H1 (cell line): ENCODE data around the gene RNGTT. TPM values are rescaled to one million over a fixed set of nuclear protein-coding genes. Genes with fewer than 3 reads are reported as not detected.

ENCODE experiments used
- CTCF ChIA-PET: fragments of 300-600 bp; sonication (Branson Sonifier 250); formaldehyde crosslinking; loops from one replicate; lab custom pipeline; 2021; ENCODE audit not compliant: partially characterized antibody; lab: Charles Lee
- POLR2A ChIA-PET: fragments of 300-600 bp; sonication (Branson Sonifier 250); formaldehyde crosslinking; loops from one replicate; lab custom pipeline; 2021; ENCODE audit warnings: inconsistent platforms; ENCODE audit not compliant: partially characterized antibody; lab: Charles Lee
- DNase-seq, 2 experiments: peaks; one replicate each; pipeline versions ENCODE4 v3.0.0 to v3.0.0-alpha.2; 2010 to 2022; ENCODE audit warnings: low spot score in 2 of 2, low read depth in 1 of 2, mixed read lengths in 1 of 2
- FAIRE-seq: peaks from 2 replicates; lab custom pipeline; 2011; peaks lifted over from hg19 to GRCh38; lab: Jason Lieb, UNC
- H2AFZ ChIP-seq: 2 replicates; pipeline ENCODE4 v1.8.1; 2012; ENCODE audit warnings: low read length, inconsistent platforms
- H2AK5ac ChIP-seq: 2 replicates; pipeline ENCODE4 v1.6.1; 2013; ENCODE audit warnings: low read depth, low read length
- H2BK120ac ChIP-seq: replicated peaks from 2 replicates; pipeline ENCODE3; 2013; ENCODE audit warnings: low read depth, low read length, inconsistent platforms
- H2BK12ac ChIP-seq: 2 replicates; pipeline ENCODE4 v1.6.1; 2013; ENCODE audit warnings: low read depth, low read length
- H2BK15ac ChIP-seq: 2 replicates; pipeline ENCODE4 v1.6.1; 2013; ENCODE audit warnings: low read length
- H2BK20ac ChIP-seq: 2 replicates; pipeline ENCODE4 v1.6.1; 2013; ENCODE audit warnings: low read length
- H2BK5ac ChIP-seq: 2 replicates; pipeline ENCODE4 v1.6.1; 2013; ENCODE audit warnings: low read depth, low read length
- H3K14ac ChIP-seq: 2 replicates; pipeline ENCODE4 v1.6.1; 2013; ENCODE audit warnings: inconsistent platforms; ENCODE audit not compliant: insufficient read length
- H3K18ac ChIP-seq: 2 replicates; pipeline ENCODE4 v1.6.1; 2013; ENCODE audit warnings: low read length; ENCODE audit errors: extremely low read depth
- H3K23ac ChIP-seq: 2 replicates; pipeline ENCODE4 v1.6.1; 2013; ENCODE audit warnings: inconsistent platforms; ENCODE audit not compliant: insufficient read length
- H3K23me2 ChIP-seq: 2 replicates; pipeline ENCODE4 v1.6.1; 2013; ENCODE audit warnings: low read depth, low read length
- H3K27ac ChIP-seq: 2 replicates; pipeline ENCODE4 v1.6.1; 2011; ENCODE audit warnings: low read depth, low read length, inconsistent platforms
- H3K27me3 ChIP-seq, 4 experiments: replicated peaks in 1 of 4; 1 replicate in 1 of 4; 2 replicates in 3 of 4; pipeline versions ENCODE4 v1.6.1 to v1.8.1; 2011 to 2013; ENCODE audit warnings: low read length in 3 of 4, mild to moderate bottlenecking in 3 of 4, inconsistent platforms in 2 of 4, mixed read lengths in 2 of 4, moderate library complexity in 1 of 4; ENCODE audit not compliant: control insufficient read depth in 3 of 4, insufficient read depth in 3 of 4; ENCODE audit errors: extremely low read depth in 1 of 4
- H3K36me3 ChIP-seq, 4 experiments: 2 replicates each; pipeline versions ENCODE4 v1.6.1 to v1.8.1; 2011 to 2013; ENCODE audit warnings: mild to moderate bottlenecking in 4 of 4, low read length in 3 of 4, moderate library complexity in 2 of 4, control low read depth in 1 of 4, inconsistent platforms in 1 of 4; ENCODE audit not compliant: insufficient read depth in 4 of 4, control insufficient read depth in 2 of 4
- H3K4ac ChIP-seq: replicated peaks from 2 replicates; pipeline ENCODE3; 2013; ENCODE audit warnings: low read length, low read depth, mixed read lengths, inconsistent platforms; ENCODE audit not compliant: insufficient read length
- H3K4me1 ChIP-seq, 4 experiments: replicated peaks in 1 of 4; 1 replicate in 1 of 4; 2 replicates in 3 of 4; pipeline versions ENCODE4 v1.6.1 to v1.8.1; 2011 to 2013; ENCODE audit warnings: low read length in 3 of 4, inconsistent platforms in 2 of 4, mixed read lengths in 1 of 4; ENCODE audit not compliant: insufficient read depth in 4 of 4, control insufficient read depth in 3 of 4
- H3K4me2 ChIP-seq, 2 experiments: 2 replicates each; pipeline versions ENCODE4 v1.6.1 to v1.8.1; 2011 to 2013; ENCODE audit warnings: low read depth in 2 of 2, low read length in 2 of 2, control low read depth in 1 of 2, inconsistent platforms in 1 of 2, mild to moderate bottlenecking in 1 of 2; ENCODE audit not compliant: insufficient read depth in 1 of 2
- H3K4me3 ChIP-seq, 4 experiments: fragments of 200-600, 300-600 bp in 1 of 4; sonication (generic), shearing (Covaris generic), sonication (Bioruptor Twin) in 1 of 4; 2 replicates each; pipeline versions ENCODE4 v1.5.1 to v1.8.1; 2011 to 2016; ENCODE audit warnings: low read length in 4 of 4, low read depth in 3 of 4, control low read depth in 2 of 4, inconsistent platforms in 2 of 4, mild to moderate bottlenecking in 2 of 4, mixed read lengths in 1 of 4, moderate library complexity in 1 of 4; ENCODE audit not compliant: insufficient read depth in 2 of 4; ENCODE audit errors: extremely low read depth in 1 of 4
- H3K56ac ChIP-seq: replicated peaks from 2 replicates; pipeline ENCODE3; 2013; ENCODE audit warnings: low read depth, mild to moderate bottlenecking, mixed read lengths, low read length, inconsistent platforms; ENCODE audit not compliant: insufficient read length
- H3K79me1 ChIP-seq: 2 replicates; pipeline ENCODE4 v1.6.1; 2013; ENCODE audit warnings: low read depth, low read length, control low read depth
- H3K79me2 ChIP-seq, 2 experiments: 2 replicates each; pipeline versions ENCODE4 v1.6.1 to v1.8.1; 2012 to 2013; ENCODE audit warnings: low read length in 2 of 2, mild to moderate bottlenecking in 2 of 2, inconsistent platforms in 1 of 2; ENCODE audit not compliant: insufficient read depth in 2 of 2, control insufficient read depth in 1 of 2
- H3K9ac ChIP-seq, 4 experiments: replicated peaks in 1 of 4; 1 replicate in 1 of 4; 2 replicates in 3 of 4; pipeline versions ENCODE4 v1.6.1 to v1.8.1; 2011 to 2013; ENCODE audit warnings: low read depth in 3 of 4, low read length in 3 of 4, control low read depth in 2 of 4, mild to moderate bottlenecking in 2 of 4, moderate library complexity in 2 of 4, inconsistent platforms in 1 of 4; ENCODE audit errors: extremely low read depth in 1 of 4
- H3K9me3 ChIP-seq, 2 experiments: 2 replicates each; pipeline versions ENCODE4 v1.6.1 to v1.8.1; 2012 to 2013; ENCODE audit warnings: mild to moderate bottlenecking in 2 of 2, moderate library complexity in 2 of 2, control low read depth in 1 of 2, inconsistent platforms in 1 of 2, low read depth in 1 of 2, low read length in 1 of 2, mixed read lengths in 1 of 2; ENCODE audit not compliant: insufficient read depth in 2 of 2
- H4K20me1 ChIP-seq, 2 experiments: replicated peaks in 1 of 2; 2 replicates each; pipeline versions ENCODE3 to v1.8.1; 2011 to 2013; ENCODE audit warnings: inconsistent platforms in 2 of 2, low read length in 2 of 2, mild to moderate bottlenecking in 1 of 2; ENCODE audit not compliant: insufficient read depth in 2 of 2, control insufficient read depth in 1 of 2
- H4K5ac ChIP-seq: 2 replicates; pipeline ENCODE4 v1.6.1; 2013; ENCODE audit warnings: low read length, low read depth, mixed read lengths, inconsistent platforms; ENCODE audit not compliant: insufficient read length
- H4K8ac ChIP-seq: 2 replicates; pipeline ENCODE4 v1.8.0; 2013; ENCODE audit warnings: mild to moderate bottlenecking, moderate library complexity, low read length, inconsistent platforms; ENCODE audit not compliant: insufficient read depth; ENCODE audit errors: extremely low read depth
- H4K91ac ChIP-seq: replicated peaks from 2 replicates; pipeline ENCODE3; 2013; ENCODE audit warnings: low read length, mixed read lengths, inconsistent platforms; ENCODE audit not compliant: insufficient read length
- BACH1 ChIP-seq: IDR thresholded peaks from 2 replicates; pipeline ENCODE4 v1.6.1; 2012; ENCODE audit warnings: low read length, improper control_type of control experiment
- EP300 ChIP-seq, 2 experiments: IDR thresholded peaks; 1 replicate in 1 of 2; 2 replicates in 1 of 2; pipeline ENCODE4 v1.6.1; 2011 to 2012; ENCODE audit warnings: low read depth in 2 of 2, low read length in 2 of 2, mild to moderate bottlenecking in 2 of 2, borderline replicate concordance in 1 of 2, inconsistent platforms in 1 of 2, moderate library complexity in 1 of 2
- KDM1A ChIP-seq: fragments of 200-600, 300-600 bp; sonication (generic); IDR thresholded peaks from 2 replicates; pipeline ENCODE4 v1.7.1; 2016; ENCODE audit warnings: mild to moderate bottlenecking, low read length, borderline replicate concordance
- KDM4A ChIP-seq: IDR thresholded peaks from one replicate; pipeline ENCODE4 v1.7.1; 2012; ENCODE audit warnings: low read depth, mild to moderate bottlenecking, moderate library complexity, low read length, inconsistent platforms; ENCODE audit not compliant: severe bottlenecking
- NANOG ChIP-seq: IDR thresholded peaks from 2 replicates; pipeline ENCODE4 v1.6.1; 2011; ENCODE audit warnings: low read length, low read depth, mild to moderate bottlenecking, inconsistent platforms; ENCODE audit not compliant: insufficient read depth, poor library complexity, severe bottlenecking
- POU5F1 ChIP-seq: IDR thresholded peaks from 2 replicates; pipeline ENCODE4 v1.6.1; 2011; ENCODE audit warnings: low read depth, mild to moderate bottlenecking, low read length, moderate library complexity
- RXRA ChIP-seq: IDR thresholded peaks from 2 replicates; pipeline ENCODE4 v1.6.1; 2011; ENCODE audit warnings: low read depth, mild to moderate bottlenecking, low read length, moderate library complexity; ENCODE audit not compliant: insufficient read depth
- SP2 ChIP-seq: IDR thresholded peaks from 2 replicates; pipeline ENCODE4 v1.6.1; 2012; ENCODE audit warnings: mild to moderate bottlenecking, low read length, inconsistent platforms
- SP4 ChIP-seq: IDR thresholded peaks from 2 replicates; pipeline ENCODE4 v1.6.1; 2012; ENCODE audit warnings: low read length, inconsistent platforms
- SUZ12 ChIP-seq: fragments of 200-600 bp; sonication (generic); IDR thresholded peaks from 2 replicates; pipeline ENCODE4 v1.6.1; 2012; ENCODE audit warnings: mild to moderate bottlenecking, inconsistent platforms, low read length, moderate library complexity, mixed read lengths
- TEAD4 ChIP-seq: IDR thresholded peaks from 2 replicates; pipeline ENCODE4 v1.6.1; 2012; ENCODE audit warnings: low read depth, low read length, inconsistent platforms, mixed read lengths
- ZNF274 ChIP-seq: IDR thresholded peaks from 2 replicates; pipeline ENCODE4 v1.7.0; 2012; ENCODE audit warnings: low read length, borderline replicate concordance; ENCODE audit errors: extremely low read depth
- WGBS, 2 experiments: shearing (Covaris generic) in 1 of 2; methylation state at CpG; one replicate each; pipeline versions ENCODE4 v1.1.6 to v1.1.7; 2013 to 2015; ENCODE audit warnings: low lambda C conversion rate in 2 of 2, mixed read lengths in 2 of 2, inconsistent platforms in 1 of 2, low coverage in 1 of 2, missing lambda C conversion rate in 1 of 2; ENCODE audit not compliant: insufficient replicate concordance in 2 of 2, insufficient coverage in 1 of 2, insufficient read length in 1 of 2; ENCODE audit errors: extremely low coverage in 1 of 2, missing lambda C conversion rate in 1 of 2; 5-methylcytosine and 5-hydroxymethylcytosine counted together
- polyA plus RNA-seq, 7 experiments: library from polyadenylated mRNA; depleted of rRNA in 3 of 7; stranded (reverse) in 5 of 7; unstranded in 2 of 7; fragments of >200 nt in 5 of 7; fragments of 200-250 nt in 2 of 7; gene quantifications; 1 replicate in 5 of 7; 2 replicates in 1 of 7; 4 replicates in 1 of 7; pipeline versions ENCODE4 v1.2.1 to v1.2.3, GENCODE V29; 2011 to 2013; ENCODE audit warnings: missing spikeins in 2 of 7, mixed read lengths in 2 of 7
- total RNA-seq: library from RNA; stranded (reverse); fragmentation: NEBNext Ultra II Directional; extraction: Animal tissue kit (Norgen Biotek cat#: 25700); gene quantifications from 2 replicates; pipeline ENCODE4 v1.2.1, GENCODE V29; 2021
- TF ChIP-seq, protein P1 (sequence below): IDR thresholded peaks from 2 replicates; pipeline ENCODE4 v1.6.1; 2012; ENCODE audit warnings: inconsistent platforms

The RNGTT gene
- total and polyA plus RNA-seq, 2 of the 8 experiments (the other 6 are each of a cell fraction or from before 2014, with no cell fraction given) = 3.6 to 21.2 TPM

- H2BK15ac ChIP-seq = no peak overlapping the region
- H2BK120ac ChIP-seq = no peak overlapping the region
- H3K23me2 ChIP-seq = no peaks in the 10 kb centered on the region; the same call in 1 of the 2 replicates
- no peak overlapping the region for H3K4me3 ChIP-seq
- no peak for FAIRE-seq
- H3K79me2 ChIP-seq = no peaks in the 10 kb centered on the region
- no peak overlapping the region for H2AK5ac ChIP-seq
- no peak overlapping the region for H4K91ac ChIP-seq
- no peak for DNase-seq
- no peaks in the 10 kb centered on the region for H3K9me3 ChIP-seq
- no peak overlapping the region for H3K4ac ChIP-seq
- POLR2A ChIA-PET = no interaction called here
- no peak overlapping the region for H2AFZ ChIP-seq
- H3K9ac ChIP-seq = no peak overlapping the region
- CTCF ChIA-PET = interaction anchor here (0.5 to 1.4 kb wide), 3 partner anchors 8 to 211 kb away, joined by 3 to 4 read pairs (median 4); no protein-coding TSS in a partner anchor
- no peak overlapping the region for H3K14ac ChIP-seq
- H3K18ac ChIP-seq = no peak overlapping the region
- no peaks in the 10 kb centered on the region for H4K20me1 ChIP-seq
- no peaks in the 10 kb centered on the region for H3K36me3 ChIP-seq
- no peaks in the 10 kb centered on the region for H3K79me1 ChIP-seq
- H2BK20ac ChIP-seq = no peak overlapping the region
- H3K4me1 ChIP-seq = peaks cover 0 to 8% (median 0%) of the 10 kb centered on the region in 4 experiments; a peak in 1 of 7 replicates
- no peaks in the 10 kb centered on the region for H3K27me3 ChIP-seq
- H2BK5ac ChIP-seq = no peak overlapping the region
- H3K4me2 ChIP-seq = no peak overlapping the region
- no peak overlapping the region for H4K5ac ChIP-seq
- no peak overlapping the region for H4K8ac ChIP-seq
- WGBS, 2 experiments = 96% methylated on average over 4 of the region's 4 CpGs; no CpG with 5 or more reads in 1 of the 2 experiments
- no peak overlapping the region for H3K56ac ChIP-seq
- H3K27ac ChIP-seq = no peak overlapping the region
- no peak overlapping the region for H3K23ac ChIP-seq
- H2BK12ac ChIP-seq = no peak overlapping the region
- TF ChIP-seq KDM4A (no peak), SUZ12 (no peak), TEAD4 (no peak), EP300 (IDR thresholded peaks at IDR 0.05; ENCODE audit: borderline replicate concordance in 1 of 2, low read depth in 2 of 2, low read length in 2 of 2) (no peak), POU5F1 (no peak), RXRA (no peak), ZNF274 (no peak), SP2 (no peak), BACH1 (no peak), SP4 (no peak), NANOG (no peak), KDM1A (no peak)
- TF ChIP-seq, protein P1, sequence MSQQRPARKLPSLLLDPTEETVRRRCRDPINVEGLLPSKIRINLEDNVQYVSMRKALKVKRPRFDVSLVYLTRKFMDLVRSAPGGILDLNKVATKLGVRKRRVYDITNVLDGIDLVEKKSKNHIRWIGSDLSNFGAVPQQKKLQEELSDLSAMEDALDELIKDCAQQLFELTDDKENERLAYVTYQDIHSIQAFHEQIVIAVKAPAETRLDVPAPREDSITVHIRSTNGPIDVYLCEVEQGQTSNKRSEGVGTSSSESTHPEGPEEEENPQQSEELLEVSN = no peak
These were observed 366.6 kb downstream of the RNGTT start for GRCh38 chr6:88596801-88597200.
